ENCODE measurements around the gene RERE.

Gene RERE

DNA sequence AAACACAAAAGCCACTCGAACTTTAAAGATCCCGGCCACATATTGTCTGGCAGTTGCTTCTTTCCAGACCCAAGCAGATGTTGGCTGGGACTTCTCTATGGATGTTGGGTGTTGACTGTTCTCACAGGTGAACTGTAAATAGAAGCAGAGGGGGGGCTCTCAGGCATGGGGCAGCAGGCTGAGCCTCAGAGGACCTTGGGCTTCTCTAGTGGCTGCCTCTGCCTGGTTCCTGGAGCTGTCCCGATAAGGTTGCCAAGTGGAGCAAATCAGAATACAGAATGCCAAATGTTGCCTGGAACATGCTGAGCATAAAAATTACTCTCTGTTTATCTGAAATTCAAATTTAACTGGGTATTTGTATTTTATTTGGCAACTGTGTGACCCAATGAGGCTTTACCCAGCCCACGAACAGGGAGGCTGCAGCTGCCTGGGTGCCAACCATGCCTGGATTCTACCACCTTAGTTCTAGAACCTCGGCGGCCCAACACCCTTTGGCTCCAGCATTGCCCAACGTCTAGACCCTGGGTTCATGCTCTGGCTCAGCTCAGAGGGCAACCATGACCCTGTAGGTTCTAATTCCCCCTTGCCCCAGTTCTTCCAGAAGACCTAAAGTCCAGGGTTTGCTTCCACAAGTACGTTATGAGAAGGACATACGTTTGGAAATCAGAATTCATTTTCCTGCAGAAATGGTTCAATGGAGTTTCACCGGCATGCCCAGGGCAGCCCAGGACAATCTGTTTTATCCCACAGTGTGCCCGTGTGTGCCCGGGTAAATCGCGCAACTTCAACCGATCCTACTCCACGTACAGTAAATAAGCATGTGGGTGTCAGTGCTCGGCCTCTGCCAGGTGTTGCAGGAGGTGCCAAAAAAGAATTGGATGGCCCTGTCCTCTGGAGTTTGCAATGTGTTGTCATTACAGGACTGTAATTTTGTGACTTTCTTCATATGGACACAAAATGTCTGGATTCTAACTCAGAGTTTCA, 504.9 kb downstream of the RERE start:
- no peak for DNase-seq

DNA sequence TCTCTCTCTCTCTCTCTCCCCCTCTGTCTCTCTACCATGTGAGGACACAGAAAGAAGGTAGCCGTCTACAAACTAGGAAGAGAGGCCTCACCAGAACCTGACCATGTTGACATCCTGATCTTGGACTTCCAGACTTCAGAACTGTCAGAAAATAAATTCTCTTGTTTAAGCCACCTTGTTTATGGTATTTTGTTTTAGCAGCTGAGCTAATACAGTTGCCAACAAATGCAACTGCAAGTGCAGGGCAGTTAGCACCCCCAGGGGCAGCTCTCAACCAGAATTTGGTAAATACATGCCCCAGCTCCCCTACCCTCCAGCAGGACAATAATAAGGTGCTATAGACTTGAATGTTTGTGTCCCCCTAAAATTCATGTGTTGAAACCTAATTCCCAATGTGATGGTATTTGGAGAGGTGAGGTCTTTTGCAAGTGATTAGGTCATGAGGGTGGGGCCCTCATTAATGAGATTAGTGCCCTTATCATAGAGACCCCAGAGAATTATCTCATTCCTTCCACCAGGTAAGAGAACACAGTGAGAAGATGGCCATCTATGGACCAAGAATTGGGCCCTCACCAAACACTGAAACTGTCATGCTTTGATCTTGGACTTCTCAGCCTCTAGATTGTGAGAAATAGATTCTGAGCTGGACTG, 506.2 kb downstream of the RERE start:
- no peak for DNase-seq

DNA sequence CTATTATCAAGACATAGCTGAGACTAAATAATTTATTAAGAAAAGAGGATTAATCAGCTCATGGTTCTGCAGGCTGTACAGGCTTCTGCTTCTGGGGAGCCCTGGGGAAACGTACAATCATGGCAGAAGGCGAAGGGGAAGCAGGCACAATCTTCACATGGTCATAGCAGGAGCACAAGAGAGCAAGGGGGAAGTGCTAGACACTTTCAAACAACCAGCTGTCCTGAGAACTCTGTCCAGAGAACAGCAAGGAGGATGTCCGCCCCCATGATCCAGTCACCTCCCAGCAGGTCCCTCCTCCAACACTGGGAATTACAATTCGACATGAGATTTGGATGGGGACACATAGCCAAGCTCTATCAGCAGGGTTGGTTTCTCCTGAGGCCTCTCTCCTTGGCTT, 509.8 kb downstream of the RERE start:
- no peak for DNase-seq

DNA sequence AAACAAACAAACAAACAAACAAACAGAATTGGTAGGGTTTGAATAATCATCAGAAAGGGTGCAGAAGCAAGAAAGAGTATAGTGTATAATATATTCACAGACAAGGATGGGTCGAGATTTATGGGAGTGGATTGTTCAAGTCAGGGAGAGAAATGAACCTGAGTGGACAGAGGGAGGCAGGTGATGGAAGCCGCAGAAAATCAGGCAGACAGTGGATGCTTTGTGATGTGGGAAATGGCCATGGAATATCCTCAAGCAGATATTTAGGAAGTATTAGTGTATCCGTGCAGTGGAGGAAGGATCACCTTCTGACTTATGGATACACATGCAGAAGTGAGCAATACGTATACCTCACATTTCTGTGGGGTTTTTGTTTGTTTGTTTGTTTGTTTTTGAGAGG, 513.6 kb downstream of the RERE start:
- DNase-seq: no peak

DNA sequence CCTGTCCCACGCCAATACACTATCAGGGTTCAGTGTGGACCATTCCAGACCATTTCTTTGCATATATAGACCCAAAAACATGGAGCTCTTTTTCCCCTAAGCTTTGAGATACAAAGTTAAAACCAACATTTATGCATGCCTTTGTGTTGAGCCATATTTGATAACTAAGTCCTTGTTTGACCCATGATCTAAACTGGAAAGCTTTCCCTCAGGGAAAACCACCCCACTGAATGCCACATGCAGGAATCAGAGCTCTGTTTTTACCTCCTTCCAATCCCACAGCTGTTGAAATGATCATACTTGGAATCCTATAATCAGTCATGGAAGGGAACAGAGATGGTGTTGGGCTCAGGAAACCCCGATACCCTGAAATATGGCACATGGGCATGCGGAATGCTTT, 514.3 kb downstream of the RERE start:
- DNase-seq: no peak

Data from activated CD4-positive, alpha-beta T cell treated with anti-CD3 and anti-CD28 coated beads, Interleukin-2, amount 50 U/mL, for 4 hours (primary cell).